ENCODE measurements around the gene CCT8L2.
"Not testable (repeated sequence)": the region's sequence is repeated elsewhere in the genome, so short reads cannot be mapped to it uniquely, and the experiment has no call there.

The CCT8L2 gene

GRCh38 chr22:16600644-16601436 is 8.2 kb upstream of the CCT8L2 start:
- not testable (repeated sequence) for FAIRE-seq; DNase-seq (ENCODE audit: extremely low spot score, insufficient read length, low read depth)

GRCh38 chr22:16599648-16600047 is 7.0 kb upstream of the CCT8L2 start:
- FAIRE-seq; DNase-seq (ENCODE audit: extremely low spot score, insufficient read length, low read depth): not testable (repeated sequence)

DNA sequence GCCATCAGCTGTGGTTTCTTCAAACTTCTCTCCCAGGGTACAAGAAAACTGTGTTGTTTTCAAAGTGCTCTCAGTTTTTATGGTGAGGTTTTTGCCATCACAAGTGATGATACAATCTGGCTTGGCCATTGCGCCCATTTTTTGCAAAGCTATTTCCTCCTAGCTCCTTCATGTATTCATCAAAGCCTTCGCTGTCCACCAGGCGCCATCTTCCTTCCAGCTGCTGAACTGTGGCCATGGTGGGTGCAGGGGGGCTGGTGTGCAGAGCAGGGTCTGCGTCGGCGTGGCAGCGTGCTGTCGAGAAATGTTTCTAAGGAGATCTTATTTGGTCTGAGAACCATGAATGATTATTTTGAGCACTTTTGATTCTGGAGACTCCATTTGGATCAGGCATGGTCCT is 2.6 kb upstream of the CCT8L2 start:
- FAIRE-seq; DNase-seq (ENCODE audit: extremely low spot score, insufficient read length, low read depth): not testable (repeated sequence)

DNA sequence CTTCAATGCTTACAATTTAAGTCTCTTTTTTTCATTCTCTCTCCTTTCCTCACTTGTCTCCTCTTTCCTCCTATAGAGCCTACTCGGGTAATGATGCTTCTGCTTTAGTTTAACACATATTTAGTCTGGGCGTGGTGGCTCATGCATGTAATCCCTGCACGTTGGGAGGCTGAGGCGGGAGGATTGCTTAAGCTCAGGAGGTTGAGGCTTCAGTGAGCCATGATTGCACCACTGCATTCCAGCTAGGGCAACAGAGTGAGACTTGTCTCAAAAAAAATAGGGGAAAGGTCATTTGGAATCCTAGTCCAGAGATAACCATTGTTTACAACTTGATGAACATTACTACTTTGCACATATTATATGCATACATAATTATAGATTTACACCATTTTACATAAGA is 1.4 kb upstream of the CCT8L2 start:
- no peak for FAIRE-seq
- DNase-seq (ENCODE audit: extremely low spot score, insufficient read length, low read depth) = no peak

GRCh38 chr22:16592231-16592630 is 379 bp downstream of the CCT8L2 start:
- not testable (repeated sequence) for FAIRE-seq; DNase-seq (ENCODE audit: extremely low spot score, insufficient read length, low read depth)

GRCh38 chr22:16591136-16591535 is 1.5 kb downstream of the CCT8L2 start:
- FAIRE-seq = not testable (repeated sequence)

GRCh38 chr22:16586991-16587390 is 5.6 kb downstream of the CCT8L2 start:
- no peak for FAIRE-seq
- no peak for DNase-seq (ENCODE audit: extremely low spot score, insufficient read length, low read depth)

More at GRCh38 chr22:16591136-16591535, 1.5 kb downstream of the CCT8L2 start:
- DNase-seq (ENCODE audit: extremely low spot score, insufficient read length, low read depth) = not testable (repeated sequence)

DNA sequence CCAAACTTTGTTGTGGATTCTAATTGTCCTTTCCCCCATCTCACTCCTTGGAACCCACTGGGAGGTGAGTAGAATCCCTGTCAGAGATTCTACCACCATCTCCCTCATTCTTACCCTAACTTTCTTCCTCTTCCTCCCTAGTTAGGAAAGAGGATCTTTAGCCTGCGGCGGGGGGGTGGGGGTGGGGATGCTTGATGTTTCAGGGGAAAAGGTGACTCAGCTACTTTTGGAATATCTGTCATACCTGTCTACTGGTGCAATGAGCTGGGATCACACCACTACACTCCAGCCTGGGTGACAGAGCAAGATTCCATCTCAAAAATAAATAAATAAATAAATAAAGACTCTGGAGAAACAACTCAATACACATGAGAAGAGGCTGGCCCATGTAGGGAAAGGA is 6.4 kb downstream of the CCT8L2 start:
- FAIRE-seq (no peak), DNase-seq (ENCODE audit: extremely low spot score, insufficient read length, low read depth) (no peak)

GRCh38 chr22:16580872-16581271 is 11.7 kb downstream of the CCT8L2 start:
- DNase-seq (ENCODE audit: extremely low spot score, insufficient read length, low read depth); FAIRE-seq: not testable (repeated sequence)

DNA sequence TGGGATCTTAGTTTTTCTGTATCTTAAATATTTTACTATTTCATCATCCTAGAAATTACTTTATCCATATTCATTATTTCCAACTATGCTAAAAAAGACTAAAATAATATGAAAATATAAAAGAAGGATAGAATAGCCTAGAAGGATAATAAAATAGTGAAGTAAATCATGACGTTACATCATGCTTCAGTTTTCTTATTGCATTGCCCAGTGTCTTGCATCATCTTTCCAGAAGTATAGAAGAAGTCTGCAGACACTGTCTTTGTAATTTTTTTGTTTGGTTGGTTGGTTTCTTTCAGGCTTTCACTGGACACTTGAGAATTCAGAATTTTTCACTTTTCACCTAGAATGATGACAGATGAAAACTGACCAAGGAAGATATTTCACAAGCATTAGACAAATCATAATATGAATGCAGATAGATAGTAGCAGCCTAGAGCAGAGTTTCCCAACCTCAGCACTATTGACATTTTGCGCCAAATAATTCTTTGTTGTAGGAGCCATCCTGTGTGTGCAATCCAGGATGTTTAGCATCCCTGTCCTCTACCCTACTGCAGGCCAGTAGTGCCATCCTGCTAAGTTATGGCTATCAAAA is 23.3 kb downstream of the CCT8L2 start:
- DNase-seq (ENCODE audit: extremely low spot score, insufficient read length, low read depth); FAIRE-seq: not testable (repeated sequence)

- FAIRE-seq = no peak
- no peak for DNase-seq (ENCODE audit: extremely low spot score, insufficient read length, low read depth)
Measured at GRCh38 chr22:16568425-16568758, 24.2 kb downstream of the CCT8L2 start.

DNA sequence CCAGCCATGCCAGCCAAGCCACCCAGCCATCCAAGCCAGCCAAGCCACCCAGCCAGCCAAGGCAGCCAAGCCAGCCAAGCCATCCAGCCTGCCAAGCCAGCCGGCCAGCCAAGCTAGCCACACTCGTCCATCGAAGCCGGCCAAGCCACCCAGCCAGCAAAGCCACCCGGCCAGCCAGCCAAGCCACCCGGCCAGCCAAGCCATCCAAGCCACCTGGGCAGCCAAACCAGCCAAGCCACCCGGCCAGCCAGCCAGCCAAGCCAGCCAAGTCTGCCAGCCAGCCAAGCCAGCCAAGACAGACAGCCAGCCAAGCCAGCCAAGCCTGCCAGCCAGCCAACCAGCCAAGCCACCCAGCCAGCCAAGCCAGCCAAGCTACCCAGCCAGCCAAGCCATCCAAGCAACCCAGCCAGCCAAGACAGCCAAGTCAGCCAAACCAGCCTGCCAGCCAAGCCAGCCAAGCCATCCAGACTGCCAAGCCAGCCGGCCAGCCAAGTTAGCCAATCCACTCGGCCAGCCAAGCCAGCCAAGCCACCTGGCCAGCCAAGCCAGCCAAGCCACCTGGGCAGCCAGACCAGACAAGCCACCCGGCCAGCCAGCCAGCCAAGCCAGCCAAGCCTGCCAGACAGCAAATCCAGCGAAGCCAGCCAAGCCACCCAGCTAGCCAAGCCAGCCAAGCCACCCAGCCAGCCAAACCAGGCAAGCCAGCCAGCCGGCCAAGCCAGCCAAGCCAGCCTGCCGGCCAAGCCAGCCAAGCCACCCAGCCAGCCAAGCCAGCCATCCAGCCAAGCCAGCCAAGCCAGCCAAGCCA is 24.8 kb downstream of the CCT8L2 start:
- not testable (repeated sequence) for FAIRE-seq; DNase-seq (ENCODE audit: extremely low spot score, insufficient read length, low read depth)

DNA sequence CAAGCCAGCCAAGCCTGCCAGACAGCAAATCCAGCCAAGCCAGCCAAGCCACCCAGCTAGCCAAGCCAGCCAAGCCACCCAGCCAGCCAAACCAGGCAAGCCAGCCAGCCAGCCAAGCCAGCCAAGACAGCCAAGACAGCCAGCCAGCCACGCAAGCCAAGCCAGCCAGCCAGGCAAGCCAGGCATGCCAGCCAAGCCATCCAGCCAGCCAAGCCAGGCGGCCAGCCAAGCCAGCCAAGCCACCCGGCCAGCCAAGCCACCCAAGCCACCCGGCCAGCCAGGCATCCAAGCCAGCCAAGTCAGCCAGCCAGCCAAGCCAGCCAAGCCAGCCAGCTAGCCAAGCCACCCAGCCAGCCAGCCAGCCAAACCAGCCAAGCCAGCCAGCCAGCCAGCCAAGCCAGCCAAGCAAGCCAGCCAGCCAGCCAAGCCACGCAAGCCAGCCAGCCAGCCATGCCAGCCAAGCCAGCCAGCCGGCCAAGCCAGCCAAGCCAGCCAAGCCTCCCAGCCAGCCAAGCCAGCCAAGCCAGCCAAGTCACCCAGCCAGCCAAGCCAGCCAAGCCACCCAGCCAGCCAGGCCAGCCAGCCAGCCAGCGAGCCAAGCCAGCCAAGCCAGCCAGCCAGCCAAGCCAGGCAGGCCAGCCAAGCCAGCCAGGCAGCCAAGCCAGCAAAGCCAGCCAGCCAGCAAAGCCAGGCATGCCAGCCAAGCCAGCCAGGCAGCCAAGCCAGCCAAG is 26.0 kb downstream of the CCT8L2 start:
- not testable (repeated sequence) for FAIRE-seq; DNase-seq (ENCODE audit: extremely low spot score, insufficient read length, low read depth)

GRCh38 chr22:16565585-16566420 is 26.8 kb downstream of the CCT8L2 start:
- not testable (repeated sequence) for FAIRE-seq; DNase-seq (ENCODE audit: extremely low spot score, insufficient read length, low read depth)

DNA sequence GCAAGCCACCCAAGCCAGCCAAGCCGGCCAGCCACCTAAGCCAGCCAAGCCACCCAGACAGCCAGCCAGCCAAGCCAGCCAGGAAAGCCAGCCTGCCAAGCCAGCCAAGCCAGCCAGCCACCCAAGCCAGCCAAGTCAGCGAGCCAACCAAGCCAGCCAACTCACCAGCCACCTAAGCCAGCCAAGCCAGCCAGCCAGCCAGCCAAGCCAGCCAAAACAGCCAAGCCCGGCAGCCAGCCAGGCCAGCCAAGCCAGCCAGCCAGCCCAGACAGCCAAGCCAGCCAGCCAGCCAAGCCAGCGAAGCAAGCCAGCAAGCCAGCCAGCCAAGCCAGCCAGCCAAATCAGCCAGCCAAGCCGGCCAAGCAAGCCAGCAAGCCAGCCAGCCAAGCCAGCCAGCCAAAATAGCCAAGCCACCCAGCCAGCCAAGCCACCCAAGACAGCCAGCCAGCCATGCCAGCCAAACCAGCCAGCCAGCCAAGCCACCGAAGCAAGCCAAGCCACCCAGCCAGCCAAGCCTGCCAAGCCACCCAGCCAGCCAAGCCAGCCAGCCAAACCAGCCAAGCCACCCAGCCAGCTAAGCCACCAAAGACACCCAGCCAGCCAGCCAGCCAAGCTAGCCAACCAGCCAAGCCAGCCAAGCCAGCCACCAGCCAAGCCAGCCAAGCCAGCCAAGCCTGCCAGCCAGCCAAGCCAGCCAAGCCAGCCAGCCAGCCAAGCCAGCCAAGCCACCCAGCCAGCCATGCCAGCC is 27.6 kb downstream of the CCT8L2 start:
- DNase-seq (ENCODE audit: extremely low spot score, insufficient read length, low read depth); FAIRE-seq: not testable (repeated sequence)

- no peak for FAIRE-seq
- DNase-seq (ENCODE audit: extremely low spot score, insufficient read length, low read depth) = no peak
Measured at GRCh38 chr22:16563555-16564520, 28.8 kb downstream of the CCT8L2 start.
